Chondrocyte (in vitro differentiated cells): Measurements from ENCODE around the gene NTSR1. TPM values are rescaled to one million over a fixed set of nuclear protein-coding genes. Genes with fewer than 3 reads are reported as not detected.

Experiments
- DNase-seq: peaks from one replicate; pipeline ENCODE4 v3.0.0; 2021; ENCODE audit warnings: mixed read lengths, low spot score
- H3K27ac Mint-ChIP-seq: one replicate; pipeline ENCODE4 v1.8.0; 2021; ENCODE audit warnings: mild to moderate bottlenecking, moderate library complexity, mixed read lengths; ENCODE audit not compliant: unreplicated experiment
- H3K27me3 Mint-ChIP-seq: 2 replicates; pipeline ENCODE4 v1.8.0; 2021; ENCODE audit warnings: low read depth, mixed read lengths
- H3K36me3 Mint-ChIP-seq: 2 replicates; pipeline ENCODE4 v1.8.0; 2021; ENCODE audit warnings: low read depth, mixed read lengths
- H3K4me1 Mint-ChIP-seq: 2 replicates; pipeline ENCODE4 v1.8.0; 2021; ENCODE audit warnings: low read depth, mild to moderate bottlenecking, mixed read lengths
- H3K4me3 Mint-ChIP-seq: one replicate; pipeline ENCODE4 v1.8.0; 2021; ENCODE audit warnings: mild to moderate bottlenecking, moderate library complexity, mixed read lengths; ENCODE audit not compliant: unreplicated experiment
- H3K9me3 Mint-ChIP-seq: 2 replicates; pipeline ENCODE4 v1.8.0; 2021; ENCODE audit warnings: low read depth, mixed read lengths
- total RNA-seq: library from RNA; stranded (reverse); gene quantifications from 3 replicates; pipeline ENCODE4 v1.2.1, GENCODE V29; 2021
- TF ChIP-seq, protein P1 (sequence below): fragments of 200-600 bp; sonication (generic); IDR thresholded peaks from 2 replicates; pipeline ENCODE4 v1.5.0; 2021; ENCODE audit warnings: antibody characterized with exemption, mild to moderate bottlenecking, moderate library complexity

NTSR1 gene
- total RNA-seq, 1 donor from 2014 or later: not detected

DNA sequence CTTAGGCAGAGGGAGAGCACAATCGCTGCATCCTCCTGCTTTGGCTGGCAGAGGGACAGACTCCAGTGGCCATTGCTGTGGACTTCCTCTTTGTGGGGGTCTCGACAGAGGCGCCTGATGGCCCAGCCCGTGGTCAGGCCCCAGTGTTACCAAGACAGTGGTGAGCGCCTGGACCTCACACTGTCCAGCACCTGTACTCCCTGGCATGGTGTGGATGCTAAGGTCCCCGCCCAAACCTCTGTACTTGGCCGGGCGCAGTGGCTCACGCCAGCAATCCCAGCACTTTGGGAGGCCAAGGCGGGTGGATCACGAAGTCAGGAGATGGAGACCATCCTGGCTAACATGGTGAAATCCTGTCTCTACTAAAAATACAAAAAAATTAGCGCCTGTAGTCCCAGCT lies 2.3 kb upstream of the NTSR1 start:
- H3K36me3 Mint-ChIP-seq: no peaks in the 10 kb centered on the region
- H3K4me1 Mint-ChIP-seq: peaks cover 18% of the 10 kb centered on the region
- H3K4me3 Mint-ChIP-seq: no peak overlapping the region
- peak; percentile 28 for DNase-seq
- no peak overlapping the region for H3K27ac Mint-ChIP-seq
- H3K27me3 Mint-ChIP-seq: peaks cover 25% of the 10 kb centered on the region
- TF ChIP-seq, protein P1, sequence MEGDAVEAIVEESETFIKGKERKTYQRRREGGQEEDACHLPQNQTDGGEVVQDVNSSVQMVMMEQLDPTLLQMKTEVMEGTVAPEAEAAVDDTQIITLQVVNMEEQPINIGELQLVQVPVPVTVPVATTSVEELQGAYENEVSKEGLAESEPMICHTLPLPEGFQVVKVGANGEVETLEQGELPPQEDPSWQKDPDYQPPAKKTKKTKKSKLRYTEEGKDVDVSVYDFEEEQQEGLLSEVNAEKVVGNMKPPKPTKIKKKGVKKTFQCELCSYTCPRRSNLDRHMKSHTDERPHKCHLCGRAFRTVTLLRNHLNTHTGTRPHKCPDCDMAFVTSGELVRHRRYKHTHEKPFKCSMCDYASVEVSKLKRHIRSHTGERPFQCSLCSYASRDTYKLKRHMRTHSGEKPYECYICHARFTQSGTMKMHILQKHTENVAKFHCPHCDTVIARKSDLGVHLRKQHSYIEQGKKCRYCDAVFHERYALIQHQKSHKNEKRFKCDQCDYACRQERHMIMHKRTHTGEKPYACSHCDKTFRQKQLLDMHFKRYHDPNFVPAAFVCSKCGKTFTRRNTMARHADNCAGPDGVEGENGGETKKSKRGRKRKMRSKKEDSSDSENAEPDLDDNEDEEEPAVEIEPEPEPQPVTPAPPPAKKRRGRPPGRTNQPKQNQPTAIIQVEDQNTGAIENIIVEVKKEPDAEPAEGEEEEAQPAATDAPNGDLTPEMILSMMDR: no peak
- no peaks in the 10 kb centered on the region for H3K9me3 Mint-ChIP-seq

DNA sequence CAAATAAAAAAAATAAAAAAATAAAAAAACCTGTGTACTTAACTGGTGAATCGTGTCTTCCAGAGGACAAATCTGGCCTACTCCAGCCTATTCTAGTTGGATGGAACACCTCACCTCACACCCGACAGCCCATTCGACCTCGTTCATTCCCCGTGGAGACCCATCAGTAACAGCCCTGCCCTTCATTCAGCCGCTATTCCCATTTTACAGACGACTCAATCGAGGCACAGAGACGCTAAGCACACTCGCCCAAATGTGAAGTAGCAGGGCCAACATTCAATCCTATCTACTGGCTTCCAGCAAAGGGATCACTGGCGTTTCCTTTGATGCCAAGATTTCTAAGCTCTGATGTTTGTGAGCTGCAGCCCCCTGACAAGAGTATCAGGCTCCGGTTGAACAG lies 1.8 kb upstream of the NTSR1 start:
- H3K4me3 Mint-ChIP-seq: no peak overlapping the region
- DNase-seq: no peak
- peaks cover 26% of the 10 kb centered on the region for H3K27me3 Mint-ChIP-seq
- H3K36me3 Mint-ChIP-seq: no peaks in the 10 kb centered on the region
- H3K27ac Mint-ChIP-seq: no peak overlapping the region
- TF ChIP-seq, protein P1: no peak
- no peaks in the 10 kb centered on the region for H3K9me3 Mint-ChIP-seq
- peaks cover 18% of the 10 kb centered on the region for H3K4me1 Mint-ChIP-seq

DNA sequence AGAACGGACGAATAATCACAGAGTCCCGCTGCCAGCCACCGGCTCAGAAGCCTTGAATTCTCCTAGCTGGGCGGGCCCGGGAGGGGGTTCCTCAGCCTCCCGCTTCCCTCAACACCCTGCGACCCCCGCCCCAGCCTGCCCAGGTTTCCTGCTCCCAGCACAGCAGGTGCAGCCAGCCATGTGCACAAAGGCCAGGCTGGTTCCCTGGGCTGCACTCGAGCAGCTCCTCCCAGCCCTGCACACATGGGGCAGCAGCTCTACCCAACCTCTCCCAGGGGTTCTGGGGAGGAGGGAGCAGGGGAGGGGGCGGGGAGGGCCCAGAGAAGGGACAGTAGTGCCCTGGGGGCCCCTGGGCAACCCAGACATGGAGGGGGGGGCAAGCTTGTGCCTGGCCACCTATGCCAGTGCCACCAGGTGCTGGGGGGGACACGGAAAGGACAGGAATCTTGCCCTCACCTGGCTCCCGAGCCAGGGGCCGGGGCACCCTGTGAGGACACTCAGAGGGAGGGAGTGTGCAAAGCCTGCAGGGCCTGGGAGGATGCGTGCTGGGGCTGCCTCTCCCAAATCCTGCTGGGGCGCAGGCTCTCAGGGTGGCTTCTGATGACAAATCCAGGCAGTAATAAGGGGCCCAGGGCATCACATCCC lies 1.2 kb upstream of the NTSR1 start:
- H3K27ac Mint-ChIP-seq: no peak overlapping the region
- H3K27me3 Mint-ChIP-seq: peaks cover 31% of the 10 kb centered on the region
- peak; percentile 81 for DNase-seq
- no peaks in the 10 kb centered on the region for H3K9me3 Mint-ChIP-seq
- no peaks in the 10 kb centered on the region for H3K36me3 Mint-ChIP-seq
- peaks cover 18% of the 10 kb centered on the region for H3K4me1 Mint-ChIP-seq
- TF ChIP-seq, protein P1: no peak
- H3K4me3 Mint-ChIP-seq: no peak overlapping the region

DNA sequence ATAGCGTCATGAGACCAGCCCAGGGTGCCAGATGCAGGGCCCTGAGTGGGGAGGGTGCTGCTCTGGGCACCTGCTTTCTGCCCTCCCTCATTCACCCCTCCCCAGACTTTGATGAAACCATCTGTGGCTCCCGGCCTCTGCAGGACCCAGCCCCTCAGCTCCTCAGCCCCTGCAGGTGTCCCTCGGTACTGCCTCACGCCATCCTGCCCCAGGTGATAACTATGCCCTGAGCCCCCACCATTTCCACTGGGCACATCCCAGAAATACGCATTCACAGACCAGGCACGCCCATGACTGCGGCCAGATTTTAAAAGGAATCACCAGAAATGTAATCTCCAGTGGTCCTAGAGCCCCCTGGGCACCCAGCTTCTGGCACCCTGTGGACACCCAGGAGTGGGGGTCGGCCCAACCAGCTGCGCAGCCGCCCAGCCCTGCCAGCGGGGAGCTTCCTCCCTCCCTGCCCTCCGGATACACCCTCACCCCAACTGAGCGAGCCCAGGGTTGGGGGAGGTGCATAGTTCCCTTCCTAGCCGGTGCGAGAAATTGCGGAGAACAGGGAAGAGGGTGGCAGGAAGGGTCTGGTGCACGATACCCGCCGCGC lies 615 bp upstream of the NTSR1 start:
- H3K9me3 Mint-ChIP-seq: no peaks in the 10 kb centered on the region
- DNase-seq: peak; percentile 73
- H3K36me3 Mint-ChIP-seq: no peaks in the 10 kb centered on the region
- H3K4me1 Mint-ChIP-seq: peaks cover 18% of the 10 kb centered on the region
- H3K27me3 Mint-ChIP-seq: peaks cover 35% of the 10 kb centered on the region
- H3K27ac Mint-ChIP-seq: no peak overlapping the region
- no peak overlapping the region for H3K4me3 Mint-ChIP-seq
- TF ChIP-seq, protein P1: peak; percentile 43

DNA sequence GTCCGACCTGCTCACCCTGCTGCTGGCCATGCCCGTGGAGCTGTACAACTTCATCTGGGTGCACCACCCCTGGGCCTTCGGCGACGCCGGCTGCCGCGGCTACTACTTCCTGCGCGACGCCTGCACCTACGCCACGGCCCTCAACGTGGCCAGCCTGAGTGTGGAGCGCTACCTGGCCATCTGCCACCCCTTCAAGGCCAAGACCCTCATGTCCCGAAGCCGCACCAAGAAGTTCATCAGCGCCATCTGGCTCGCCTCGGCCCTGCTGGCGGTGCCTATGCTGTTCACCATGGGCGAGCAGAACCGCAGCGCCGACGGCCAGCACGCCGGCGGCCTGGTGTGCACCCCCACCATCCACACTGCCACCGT lies 885 bp downstream of the NTSR1 start:
- H3K4me1 Mint-ChIP-seq: peaks cover 4% of the 10 kb centered on the region
- H3K36me3 Mint-ChIP-seq: no peaks in the 10 kb centered on the region
- TF ChIP-seq, protein P1: no peak
- H3K27ac Mint-ChIP-seq: no peak overlapping the region
- H3K4me3 Mint-ChIP-seq: no peak overlapping the region
- H3K27me3 Mint-ChIP-seq: peaks cover 47% of the 10 kb centered on the region
- DNase-seq: peak; percentile 81
- peaks cover 5% of the 10 kb centered on the region for H3K9me3 Mint-ChIP-seq
